UCSD-AML1 (cell line): Measurements from ENCODE around the gene TMBIM4.
"Not testable (repeated sequence)": the region's sequence is repeated elsewhere in the genome, so short reads cannot be mapped to it uniquely, and the experiment has no call there.

Source experiments
- DNase-seq: peaks from one replicate; lab custom pipeline; 2025; ENCODE audit not compliant: unreplicated experiment; lab: John Stamatoyannopoulos, UW

Gene TMBIM4, protein sequence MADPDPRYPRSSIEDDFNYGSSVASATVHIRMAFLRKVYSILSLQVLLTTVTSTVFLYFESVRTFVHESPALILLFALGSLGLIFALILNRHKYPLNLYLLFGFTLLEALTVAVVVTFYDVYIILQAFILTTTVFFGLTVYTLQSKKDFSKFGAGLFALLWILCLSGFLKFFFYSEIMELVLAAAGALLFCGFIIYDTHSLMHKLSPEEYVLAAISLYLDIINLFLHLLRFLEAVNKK

GRCh38 chr12:66169221-66170170, at the start of gene TMBIM4:
TSS of gene TMBIM4 (minus strand) at chr12:66169996. CDS start at chr12:66169951, 45 bp downstream.
- DNase-seq = peak; percentile 96

DNA sequence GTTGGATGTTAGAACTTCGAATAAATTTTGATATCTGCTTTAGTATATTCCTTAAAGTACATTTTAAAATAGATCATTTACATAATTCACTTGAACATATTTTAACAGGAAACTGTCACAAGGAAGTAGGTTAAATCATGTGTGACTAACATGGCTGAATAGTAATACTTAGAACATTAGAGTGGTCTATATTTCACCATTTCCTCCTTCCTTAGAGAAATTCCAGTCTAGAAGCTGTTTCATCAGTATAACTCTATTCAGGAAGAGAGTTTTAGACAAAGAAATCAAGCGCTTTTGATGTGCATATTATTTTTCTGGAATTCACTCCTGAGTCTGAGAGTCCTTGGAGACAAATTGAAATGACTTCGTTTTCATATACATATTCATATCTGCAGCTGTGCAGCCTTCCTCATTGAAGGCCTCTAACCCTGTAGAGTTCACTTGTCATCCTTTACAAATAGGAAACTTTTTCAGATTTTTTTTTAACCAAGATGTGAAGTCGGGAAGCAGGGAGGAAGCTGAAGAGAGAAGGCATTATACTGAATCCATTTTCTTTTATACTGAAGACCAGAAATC, 47.6 kb upstream of the TMBIM4 start:
- no peak for DNase-seq

- DNase-seq = not testable (repeated sequence)
Measured at GRCh38 chr12:66213011-66213410, 43.2 kb upstream of the TMBIM4 start.

DNA sequence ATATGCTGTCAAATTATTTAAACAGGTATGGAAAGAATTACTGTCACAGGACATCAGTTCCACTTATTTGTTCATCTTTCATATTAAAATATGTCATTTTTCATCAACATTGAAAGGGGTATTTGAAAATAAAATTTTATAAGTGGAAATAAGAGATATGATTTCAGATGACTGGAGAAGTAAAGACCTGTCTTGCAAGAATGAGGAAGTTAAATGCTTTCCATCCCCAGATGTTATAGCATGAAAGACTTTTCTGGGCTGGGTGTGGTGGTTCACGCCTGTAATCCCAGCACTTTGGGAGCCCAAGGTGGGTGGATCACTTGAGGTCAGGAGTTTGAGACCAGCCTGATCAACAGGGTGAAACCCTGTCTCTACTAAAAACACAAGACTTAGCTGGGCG, 41.8 kb upstream of the TMBIM4 start:
- not testable (repeated sequence) for DNase-seq

DNA sequence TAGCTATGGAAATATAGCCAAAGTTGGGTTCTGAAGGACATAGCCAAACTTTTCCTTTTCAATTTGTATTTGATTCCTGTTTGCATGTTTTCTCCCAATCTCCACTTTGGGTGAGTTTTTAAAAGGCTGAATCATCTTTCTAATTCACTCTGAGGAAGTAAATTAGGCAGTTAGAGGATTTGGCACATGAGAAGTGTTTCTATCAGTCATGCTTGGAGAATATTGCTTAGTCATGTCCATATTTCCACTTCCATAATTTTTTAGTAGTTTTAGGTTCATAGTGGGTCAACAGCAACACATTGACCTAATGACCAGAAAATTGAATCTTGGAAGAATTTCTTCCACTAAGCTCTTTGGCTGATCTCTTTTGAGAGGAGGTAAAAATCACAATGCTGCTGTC, 41.0 kb upstream of the TMBIM4 start:
- DNase-seq = no peak

- DNase-seq = no peak
Measured at GRCh38 chr12:66206141-66206540, 36.3 kb upstream of the TMBIM4 start.

DNA sequence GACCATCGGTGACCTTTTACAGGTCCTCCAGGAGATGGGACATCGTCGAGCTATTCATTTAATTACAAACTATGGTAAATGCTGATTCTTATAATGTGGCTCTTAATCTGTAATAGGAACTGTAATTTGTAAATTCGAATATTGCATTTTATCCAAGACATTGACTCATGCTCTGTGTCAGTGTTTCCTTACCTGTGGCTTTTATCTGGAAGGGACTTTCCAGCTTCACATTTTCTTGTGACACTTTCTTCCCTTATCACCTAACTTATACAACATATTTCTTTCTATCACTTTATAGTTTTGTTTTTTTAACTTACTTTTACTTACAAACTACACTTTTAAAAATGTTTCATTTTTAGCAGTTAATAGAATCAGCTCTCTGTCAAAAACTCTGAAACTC, 34.0 kb upstream of the TMBIM4 start:
- DNase-seq = no peak

DNA sequence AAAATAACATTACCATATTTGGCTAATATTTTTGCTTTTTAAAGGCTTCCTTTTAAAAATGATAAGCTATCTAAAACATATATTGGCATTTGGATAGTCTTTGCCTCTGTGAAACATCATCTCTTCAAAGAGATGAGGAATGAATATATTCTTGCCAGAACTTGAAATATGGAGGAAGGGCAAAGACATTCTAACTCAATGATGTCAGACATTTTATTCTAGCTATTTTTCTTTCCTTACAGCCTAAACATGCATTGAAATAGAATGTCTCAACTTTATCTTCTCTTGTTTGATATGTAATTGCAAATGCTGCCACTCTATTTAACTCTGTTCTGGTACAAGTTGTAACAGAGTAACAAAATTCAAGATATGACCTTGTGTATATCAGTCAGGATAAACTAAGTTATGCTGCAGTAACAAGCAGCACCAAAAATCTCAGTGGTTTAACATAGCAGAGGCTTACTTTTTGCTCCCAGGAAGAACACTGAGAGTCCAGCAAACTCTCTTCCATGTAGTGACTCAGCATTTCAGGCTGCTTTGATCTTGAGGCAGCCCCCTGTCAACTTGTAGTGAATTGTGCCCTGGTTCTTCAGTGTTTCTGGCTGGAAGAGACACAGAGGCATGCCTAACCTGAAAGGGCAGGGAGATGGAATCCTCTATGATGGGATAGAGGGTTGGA, 30.2 kb upstream of the TMBIM4 start:
- no peak for DNase-seq

DNA sequence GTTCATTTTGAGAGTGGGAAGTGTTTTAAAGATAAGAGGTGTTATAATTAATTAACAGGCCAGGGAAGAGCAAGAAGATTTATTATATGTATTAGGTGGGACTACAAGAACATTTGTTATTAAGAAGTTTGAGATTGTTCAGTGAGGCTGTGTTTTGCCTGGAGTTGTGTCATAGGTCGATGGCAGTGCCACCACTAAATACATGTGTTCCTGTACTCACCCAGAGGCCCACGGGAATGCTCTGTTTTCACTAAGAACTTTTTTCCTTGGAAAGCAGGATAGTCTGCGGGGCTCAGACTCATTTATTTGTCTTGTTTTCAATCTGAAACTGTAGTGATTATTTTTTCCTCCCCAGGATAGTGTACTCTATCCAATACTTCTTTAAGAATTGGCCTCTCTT, 29.3 kb upstream of the TMBIM4 start:
- DNase-seq = no peak

DNA sequence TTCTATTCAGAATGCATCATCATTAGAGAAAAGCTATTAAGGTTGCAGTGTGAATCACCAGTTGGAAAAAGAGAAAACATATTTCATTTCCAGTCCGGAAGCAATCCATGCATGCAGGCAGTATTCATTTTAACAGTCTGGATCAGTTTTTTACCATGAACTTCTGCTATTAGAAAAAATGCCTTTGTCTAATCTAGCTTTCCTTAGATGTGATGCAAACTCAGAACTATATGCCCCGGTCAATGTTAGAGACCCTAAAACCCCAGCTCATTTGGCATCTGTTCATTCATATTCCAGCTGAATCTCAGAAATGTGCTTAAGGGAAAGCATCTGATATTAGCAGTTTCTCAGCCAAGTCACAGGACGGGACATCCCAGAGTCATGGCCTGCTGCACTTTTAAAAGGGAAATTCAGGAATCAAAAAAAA, 27.7 kb upstream of the TMBIM4 start:
- no peak for DNase-seq

DNA sequence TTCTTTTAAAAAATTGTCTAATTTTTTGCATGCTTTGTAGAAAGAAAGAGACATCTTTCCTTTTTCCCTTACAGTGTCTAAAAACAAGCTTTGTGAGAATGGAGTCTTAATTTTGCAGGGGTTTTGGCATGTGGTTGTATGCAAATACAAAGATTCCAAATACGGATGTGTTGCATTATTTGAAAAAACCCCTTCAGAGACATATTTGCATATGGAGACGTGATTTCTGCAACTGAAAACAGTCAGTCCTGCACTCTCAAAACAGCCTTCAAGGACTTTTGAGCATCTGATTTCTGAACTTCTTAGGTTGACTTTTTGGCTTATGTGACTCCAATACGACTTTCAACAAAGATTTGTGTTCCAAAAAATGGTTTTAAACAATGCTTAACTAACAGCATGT, 27.0 kb upstream of the TMBIM4 start:
- no peak for DNase-seq

DNA sequence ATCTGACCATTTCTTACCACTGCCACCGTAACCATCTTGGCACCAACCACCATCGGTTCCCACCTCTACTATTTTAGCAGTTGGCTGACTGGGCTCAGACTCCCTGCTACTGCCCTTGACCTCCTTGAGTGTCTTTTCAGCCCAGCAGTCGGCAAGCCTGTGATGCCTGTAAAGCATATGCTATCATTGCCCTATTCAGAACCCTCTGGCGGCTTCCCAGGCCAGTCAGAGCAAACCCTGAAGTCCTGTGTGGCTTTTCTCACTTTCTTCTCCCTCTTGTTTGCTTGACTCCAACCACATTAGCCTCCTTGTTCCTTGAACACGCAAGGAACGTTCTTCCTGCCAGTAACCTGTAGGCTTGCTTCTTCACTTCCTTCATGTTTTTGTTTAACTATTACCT, 25.4 kb upstream of the TMBIM4 start:
- peak; percentile 21 for DNase-seq

GRCh38 chr12:66194122-66194521, 24.3 kb upstream of the TMBIM4 start:
- DNase-seq = no peak

DNA sequence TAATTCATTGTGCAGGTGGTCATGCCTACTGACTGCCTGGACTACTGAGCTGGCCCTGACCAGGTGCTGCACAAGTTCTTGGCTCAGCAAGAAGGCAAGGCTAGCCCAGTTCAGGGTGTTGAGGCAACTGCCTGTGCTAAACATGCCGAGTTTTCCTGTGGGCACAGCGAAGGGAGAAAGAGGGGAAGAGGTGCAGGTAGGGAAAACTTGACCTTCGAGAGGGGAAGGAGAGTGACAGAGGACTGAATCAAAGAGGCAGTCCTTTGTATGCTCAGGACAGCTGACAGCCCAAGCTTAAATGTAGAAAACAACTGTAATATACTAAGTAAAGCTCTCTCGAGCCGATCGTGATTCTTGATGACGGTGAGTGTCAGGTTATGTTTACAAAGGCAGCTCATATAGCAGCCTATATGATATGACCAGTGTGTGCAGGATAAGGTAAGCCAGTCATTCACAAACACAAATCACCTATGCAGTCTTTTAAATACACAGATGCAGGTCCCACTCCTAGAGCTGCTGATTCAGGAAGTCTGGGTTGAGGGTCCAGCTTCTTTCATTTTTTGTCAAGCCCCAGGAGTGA, 21.8 kb upstream of the TMBIM4 start:
- DNase-seq = no peak

GRCh38 chr12:66190519-66191370, 20.9 kb upstream of the TMBIM4 start:
- no peak for DNase-seq

DNA sequence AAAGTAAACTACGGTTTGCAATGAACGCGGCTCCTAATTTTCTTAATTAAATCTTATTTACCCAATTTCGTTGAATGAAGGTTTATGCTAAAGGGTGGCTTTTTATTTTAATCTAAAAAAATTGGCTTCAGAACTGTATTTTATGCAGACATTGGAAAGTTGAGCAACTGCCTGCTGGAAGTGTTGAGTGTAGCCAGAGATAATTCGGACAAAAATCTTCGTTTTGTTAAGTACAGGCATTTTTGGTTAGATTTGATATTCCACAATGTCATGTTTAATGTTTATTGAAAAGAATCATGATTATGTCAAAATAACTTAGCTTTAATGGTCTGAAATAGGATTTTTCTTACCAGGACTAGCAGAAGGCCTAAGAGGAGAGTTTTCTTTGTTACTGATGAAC, 20.1 kb upstream of the TMBIM4 start:
- DNase-seq = no peak

DNA sequence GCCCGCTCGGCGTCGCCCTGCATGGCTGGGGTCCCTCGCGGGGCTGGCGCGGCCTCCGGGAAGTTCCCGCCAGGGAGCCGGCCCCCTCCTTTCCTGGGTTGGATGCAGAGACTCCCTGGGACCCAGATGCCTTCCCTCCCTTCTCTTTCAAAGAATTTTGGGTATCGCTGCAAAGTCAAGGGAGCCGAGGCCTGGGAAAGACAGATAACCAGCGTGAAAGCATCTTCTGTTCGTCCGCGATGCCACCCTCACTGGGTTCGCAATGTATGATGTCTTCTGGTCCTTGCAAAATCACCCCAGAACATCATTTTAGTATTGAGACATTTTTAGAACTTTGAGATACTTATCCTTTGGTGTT, 19.7 kb upstream of the TMBIM4 start:
- DNase-seq = no peak

DNA sequence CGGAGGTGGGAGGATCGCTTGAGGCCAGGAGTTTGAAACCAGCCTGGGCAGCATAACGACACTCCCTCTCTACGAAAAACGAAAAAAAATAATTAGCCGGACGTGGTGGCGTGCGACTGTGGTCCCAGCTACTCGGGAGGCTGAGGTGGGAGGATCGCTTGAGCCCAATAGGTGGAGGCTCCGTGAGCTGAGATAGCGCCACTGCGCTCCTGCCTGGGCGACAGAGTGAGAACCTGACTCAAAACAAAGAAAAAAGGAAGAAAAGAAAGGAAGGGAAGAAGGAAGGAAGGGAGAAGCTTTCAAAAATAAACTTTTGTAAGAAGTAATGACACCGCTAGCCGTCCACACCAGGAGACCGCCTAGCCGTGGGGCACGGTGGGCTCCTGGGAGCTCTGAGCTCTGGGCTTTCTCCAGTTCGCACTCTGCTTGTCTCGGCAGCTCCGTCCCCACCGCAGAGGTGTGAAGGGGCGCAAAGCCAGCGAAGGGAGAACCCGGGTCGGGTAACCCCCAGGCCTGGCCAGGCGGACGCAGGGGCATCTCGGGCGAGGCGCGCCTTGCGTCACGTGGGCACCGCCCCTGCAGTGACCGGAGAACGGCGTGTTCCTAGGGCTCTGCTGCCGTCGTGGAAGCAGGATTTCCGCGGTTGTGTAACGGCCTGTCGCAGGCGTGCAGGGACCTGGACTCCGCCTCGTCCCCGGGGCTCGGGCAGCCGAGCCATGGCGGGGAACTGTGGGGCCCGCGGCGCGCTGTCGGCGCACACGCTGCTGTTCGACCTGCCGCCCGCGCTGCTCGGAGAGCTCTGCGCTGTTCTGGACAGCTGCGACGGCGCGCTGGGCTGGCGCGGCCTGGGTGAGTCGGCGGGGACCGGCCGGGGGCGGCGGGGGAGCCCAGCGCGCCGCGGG, 19.0 kb upstream of the TMBIM4 start, which contains the start of gene IRAK3:
TSS of gene IRAK3 (plus strand) at position 631 of the 902 bp plus-strand sequence. CDS start at position 717, 86 bp downstream.
- DNase-seq = peak; percentile 83

GRCh38 chr12:66187821-66188220, 18.0 kb upstream of the TMBIM4 start:
- DNase-seq = no peak
